T-helper 17 cell (primary cell): ENCODE data around the gene ZFYVE21. TPM values are rescaled to one million over a fixed set of nuclear protein-coding genes. Genes with fewer than 3 reads are reported as not detected.

Experiments
- ATAC-seq: fragments of 150-1000 bp; cut with Tn5 transposase; 2 replicates; pipeline ENCODE4 v1.10.0; 2021; ENCODE audit warnings: mild to moderate bottlenecking, moderate library complexity
- DNase-seq, 3 donors: peaks; one replicate each; pipeline versions ENCODE4 v3.0.0 to v3.0.0-alpha.2; 2020 to 2021
- H3K9me3 ChIP-seq: one replicate; pipeline ENCODE4 v1.7.0; 2013; ENCODE audit warnings: low read length, mild to moderate bottlenecking; ENCODE audit not compliant: control insufficient read depth, poor library complexity, severe bottlenecking
- H3K27ac Mint-ChIP-seq: one replicate; pipeline ENCODE4 v1.8.0; 2022; ENCODE audit warnings: mild to moderate bottlenecking, moderate library complexity, mixed read lengths
- H3K27me3 Mint-ChIP-seq: one replicate; pipeline ENCODE4 v1.8.0; 2022; ENCODE audit warnings: mixed read lengths
- H3K36me3 Mint-ChIP-seq: one replicate; pipeline ENCODE4 v1.8.0; 2022; ENCODE audit warnings: low read depth, mixed read lengths
- H3K4me1 Mint-ChIP-seq: one replicate; pipeline ENCODE4 v1.8.0; 2022; ENCODE audit warnings: mild to moderate bottlenecking, mixed read lengths
- H3K4me3 Mint-ChIP-seq: one replicate; pipeline ENCODE4 v1.8.0; 2022; ENCODE audit warnings: mild to moderate bottlenecking, moderate library complexity, mixed read lengths
- total RNA-seq, 4 donors: library from RNA in 2 of 4; stranded (reverse) in 2 of 4; gene quantifications; one replicate each; pipeline ENCODE4 v1.2.3 and lab custom pipeline; 2022 to 2026

Gene ZFYVE21
- total RNA-seq, 2 donors from 2014 or later, result 9.1 to 9.5 TPM

GRCh38 chr14:103735815-103736545 lies 20.4 kb downstream of the ZFYVE21 start:
- Mint-ChIP-seq H3K36me3 (no peaks in the 10 kb centered on the region), H3K27me3 (no peaks in the 10 kb centered on the region), H3K4me3 (no peak overlapping the region), H3K4me1 (no peaks in the 10 kb centered on the region), H3K27ac (no peak overlapping the region)
- H3K9me3 ChIP-seq, result no peaks in the 10 kb centered on the region
- DNase-seq, result no peak
- no peak for ATAC-seq

- H3K4me3 Mint-ChIP-seq, result no peak overlapping the region
- no peaks in the 10 kb centered on the region for H3K9me3 ChIP-seq
- DNase-seq (no peak), ATAC-seq (no peak)
- no peaks in the 10 kb centered on the region for H3K27me3 Mint-ChIP-seq
- no peaks in the 10 kb centered on the region for H3K4me1 Mint-ChIP-seq
- H3K27ac Mint-ChIP-seq, result no peak overlapping the region
- H3K36me3 Mint-ChIP-seq, result no peaks in the 10 kb centered on the region
Measured at GRCh38 chr14:103736546-103737431, 21.2 kb downstream of the ZFYVE21 start.

GRCh38 chr14:103737432-103738045 lies 21.9 kb downstream of the ZFYVE21 start:
- DNase-seq (no peak), ATAC-seq (no peak)
- no peaks in the 10 kb centered on the region for H3K27me3 Mint-ChIP-seq
- H3K4me1 Mint-ChIP-seq, result no peaks in the 10 kb centered on the region
- no peaks in the 10 kb centered on the region for H3K9me3 ChIP-seq
- no peak overlapping the region for H3K4me3 Mint-ChIP-seq
- H3K36me3 Mint-ChIP-seq, result no peaks in the 10 kb centered on the region
- H3K27ac Mint-ChIP-seq, result no peak overlapping the region

GRCh38 chr14:103738166-103738565 lies 22.6 kb downstream of the ZFYVE21 start:
- Mint-ChIP-seq H3K4me1 (no peaks in the 10 kb centered on the region), H3K27ac (no peak overlapping the region), H3K4me3 (no peak overlapping the region), H3K36me3 (no peaks in the 10 kb centered on the region), H3K27me3 (no peaks in the 10 kb centered on the region)
- DNase-seq (no peak), ATAC-seq (no peak)
- no peaks in the 10 kb centered on the region for H3K9me3 ChIP-seq

- Mint-ChIP-seq H3K4me3 (no peak overlapping the region), H3K36me3 (no peaks in the 10 kb centered on the region), H3K27ac (no peak overlapping the region), H3K27me3 (no peaks in the 10 kb centered on the region), H3K4me1 (no peaks in the 10 kb centered on the region)
- H3K9me3 ChIP-seq, result no peaks in the 10 kb centered on the region
- no peak for DNase-seq
- ATAC-seq, result no peak
Measured at GRCh38 chr14:103738701-103739451, 23.3 kb downstream of the ZFYVE21 start.

GRCh38 chr14:103739466-103739792 lies 23.8 kb downstream of the ZFYVE21 start:
- Mint-ChIP-seq H3K36me3 (no peaks in the 10 kb centered on the region), H3K27me3 (no peaks in the 10 kb centered on the region), H3K4me3 (no peak overlapping the region), H3K4me1 (no peaks in the 10 kb centered on the region), H3K27ac (no peak overlapping the region)
- H3K9me3 ChIP-seq, result no peaks in the 10 kb centered on the region
- ATAC-seq, result no peak
- no peak for DNase-seq

- no peak for ATAC-seq
- Mint-ChIP-seq H3K36me3 (no peaks in the 10 kb centered on the region), H3K4me1 (no peaks in the 10 kb centered on the region)
Measured at GRCh38 chr14:103739793-103740501, 24.3 kb downstream of the ZFYVE21 start.

GRCh38 chr14:103740991-103741689 lies 25.5 kb downstream of the ZFYVE21 start:
- Mint-ChIP-seq H3K27ac (peak overlapping the region; percentile 32), H3K4me1 (no peaks in the 10 kb centered on the region), H3K36me3 (no peaks in the 10 kb centered on the region), H3K4me3 (no peak overlapping the region), H3K27me3 (no peaks in the 10 kb centered on the region)
- no peak for ATAC-seq
- H3K9me3 ChIP-seq, result no peaks in the 10 kb centered on the region
- no peak for DNase-seq

More at GRCh38 chr14:103739793-103740501, 24.3 kb downstream of the ZFYVE21 start:
- DNase-seq, result no peak
- H3K9me3 ChIP-seq, result no peaks in the 10 kb centered on the region
- no peak overlapping the region for H3K27ac Mint-ChIP-seq
- H3K4me3 Mint-ChIP-seq, result no peak overlapping the region
- no peaks in the 10 kb centered on the region for H3K27me3 Mint-ChIP-seq

GRCh38 chr14:103741876-103742275 lies 26.3 kb downstream of the ZFYVE21 start:
- DNase-seq, result no peak
- no peak overlapping the region for H3K4me3 Mint-ChIP-seq
- no peaks in the 10 kb centered on the region for H3K36me3 Mint-ChIP-seq
- no peaks in the 10 kb centered on the region for H3K9me3 ChIP-seq
- H3K27me3 Mint-ChIP-seq, result no peaks in the 10 kb centered on the region
- peak overlapping the region; percentile 32 for H3K27ac Mint-ChIP-seq
- no peak for ATAC-seq
- H3K4me1 Mint-ChIP-seq, result no peaks in the 10 kb centered on the region

GRCh38 chr14:103742499-103743255 lies 27.1 kb downstream of the ZFYVE21 start:
- Mint-ChIP-seq H3K36me3 (no peaks in the 10 kb centered on the region), H3K4me1 (no peaks in the 10 kb centered on the region), H3K27ac (peak overlapping the region; percentile 2), H3K4me3 (no peak overlapping the region), H3K27me3 (no peaks in the 10 kb centered on the region)
- no peak for DNase-seq
- H3K9me3 ChIP-seq, result no peaks in the 10 kb centered on the region
- ATAC-seq, result no peak

GRCh38 chr14:103743691-103744090 lies 28.1 kb downstream of the ZFYVE21 start:
- Mint-ChIP-seq H3K4me3 (no peak overlapping the region), H3K4me1 (peaks cover 4% of the 10 kb centered on the region), H3K27ac (no peak overlapping the region), H3K36me3 (no peaks in the 10 kb centered on the region), H3K27me3 (no peaks in the 10 kb centered on the region)
- DNase-seq, result no peak
- ATAC-seq, result no peak
- no peaks in the 10 kb centered on the region for H3K9me3 ChIP-seq
